ENCODE data around the gene TGM5.
A peak's percentile ranks its signal among the peaks of the same experiment; 100 is the strongest.

TGM5 gene

DNA sequence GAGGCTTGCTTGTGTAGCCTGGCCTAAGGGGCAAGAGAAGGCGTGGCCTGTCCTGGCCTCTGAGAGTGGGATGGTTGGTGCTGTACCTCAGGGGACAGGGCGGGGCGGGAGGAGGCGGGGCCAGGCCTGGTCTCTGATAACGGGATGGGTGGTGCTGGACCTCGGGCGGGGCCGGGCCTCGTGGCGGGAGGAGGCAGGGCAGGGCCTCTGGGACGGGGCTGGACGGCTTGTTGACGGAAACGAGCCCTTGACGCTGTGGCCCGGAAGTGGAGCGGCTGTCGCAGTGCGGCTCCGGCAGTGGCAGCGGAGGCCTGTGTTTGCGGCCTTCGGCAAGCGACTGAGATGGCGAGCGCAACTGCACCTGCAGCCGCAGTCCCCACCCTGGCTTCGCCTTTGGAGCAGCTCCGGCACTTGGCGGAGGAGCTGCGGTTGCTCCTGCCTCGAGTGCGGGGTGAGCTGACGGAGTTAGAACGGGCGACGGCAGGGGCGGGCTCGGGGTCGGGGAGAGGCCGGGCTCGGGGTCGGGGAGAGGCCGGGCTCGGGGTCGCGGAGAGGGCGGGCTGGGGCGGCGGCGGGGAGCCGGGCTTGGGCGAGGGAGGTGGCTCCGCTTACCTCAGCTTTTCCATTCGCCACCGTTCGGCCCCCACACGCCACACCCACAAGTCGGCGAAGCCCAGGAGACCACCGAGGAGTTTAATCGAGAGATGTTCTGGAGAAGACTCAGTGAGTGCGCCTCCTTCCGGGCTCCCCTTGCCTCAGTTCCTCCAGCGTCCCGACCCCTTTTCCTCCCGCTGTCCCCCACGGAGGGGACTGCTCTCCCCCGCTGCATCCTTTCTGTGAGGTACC is 81.3 kb downstream of the TGM5 start, which contains the start of gene CCNDBP1:
TSS of gene CCNDBP1 (plus strand) at position 247 of the 846 bp plus-strand sequence. CDS start at position 343, 96 bp downstream.
- peak; percentile 76 for DNase-seq

DNA sequence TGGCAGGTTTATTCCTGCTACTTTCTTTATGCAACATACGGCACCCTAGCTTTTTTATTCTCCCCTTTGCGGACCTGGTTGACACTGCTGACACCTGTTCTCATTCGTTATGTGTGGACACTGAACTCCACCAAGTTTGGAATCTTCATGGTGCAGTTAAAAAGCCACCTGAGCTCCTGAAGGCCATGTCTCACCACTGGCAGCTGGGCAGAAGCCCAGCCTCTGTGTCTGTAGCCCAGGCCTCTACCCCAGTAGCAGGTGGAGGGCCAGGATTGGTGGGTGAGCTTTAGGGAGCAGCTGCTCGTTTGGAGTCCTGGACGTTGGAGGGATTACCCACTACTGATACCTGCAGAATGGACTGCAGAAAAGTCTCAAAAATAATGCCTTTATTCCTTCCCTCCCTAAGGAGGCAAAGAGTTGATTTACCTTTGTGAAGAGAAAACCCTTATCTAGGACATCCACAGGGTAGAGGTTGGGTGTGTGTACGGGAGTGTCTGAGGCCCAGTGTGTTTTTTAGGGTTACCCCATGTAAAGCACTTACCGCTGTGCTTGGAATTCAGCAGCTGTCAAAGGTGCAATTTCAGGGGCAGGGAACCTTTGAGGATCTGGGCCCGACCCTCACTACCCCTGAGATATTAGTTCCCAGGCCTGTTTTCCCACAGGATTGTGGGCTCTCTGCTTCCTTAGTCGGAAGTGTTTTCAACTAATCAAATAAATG is 82.2 kb downstream of the TGM5 start:
- no peak for DNase-seq

DNA sequence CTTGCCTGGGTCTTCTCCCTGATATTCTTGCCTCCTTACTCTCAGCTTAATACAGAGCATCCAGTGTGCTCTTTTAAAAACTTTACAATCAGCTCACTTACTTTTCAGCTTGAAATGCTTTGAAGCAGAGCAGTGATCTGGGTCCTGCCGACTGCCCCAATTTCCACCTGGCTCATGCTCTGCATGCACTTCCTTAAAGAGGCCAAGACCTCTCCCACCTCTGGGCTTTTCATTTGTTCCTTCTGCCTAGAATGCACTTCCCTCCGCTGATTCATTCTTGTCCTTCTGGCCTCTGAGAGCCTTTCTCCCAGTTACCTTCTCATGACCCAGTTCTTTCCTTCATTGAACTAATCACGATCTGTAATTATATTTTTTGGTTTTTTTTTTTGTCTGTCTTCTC is 83.5 kb downstream of the TGM5 start:
- no peak for DNase-seq

Measured in DMS153 (cell line).